Esophagus muscularis mucosa (tissue), 4 donors: ENCODE measurements around the gene CNTNAP2. TPM values are rescaled to one million over a fixed set of nuclear protein-coding genes. Genes with fewer than 3 reads are reported as not detected.

Source experiments
- DNase-seq: peaks from one replicate; pipeline ENCODE4 v3.0.0-alpha.2; 2017; ENCODE audit errors: extremely low spot score
- H3K27ac ChIP-seq, 4 donors: fragments of 200-600 bp; sonication (generic); replicated peaks in 1 of 4; 1 replicate in 3 of 4; 2 replicates in 1 of 4; pipeline ENCODE4 v1.5.1; 2016 to 2019; ENCODE audit warnings: mild to moderate bottlenecking in 1 of 4
- H3K27me3 ChIP-seq, 4 donors: fragments of 200-600 bp; sonication (generic); one replicate each; pipeline versions ENCODE4 v1.5.1 to v1.6.0; 2016 to 2019
- H3K36me3 ChIP-seq, 4 donors: fragments of 200-600 bp; sonication (generic); one replicate each; pipeline ENCODE4 v1.5.1; 2016 to 2019
- H3K4me1 ChIP-seq, 4 donors: fragments of 200-600 bp; sonication (generic); one replicate each; pipeline ENCODE4 v1.5.1; 2016 to 2019
- H3K4me3 ChIP-seq, 4 donors: fragments of 200-600 bp; sonication (generic); 1 replicate in 2 of 4; 2 replicates in 2 of 4; pipeline ENCODE4 v1.5.1; 2016 to 2019; ENCODE audit warnings: mild to moderate bottlenecking in 4 of 4, moderate library complexity in 1 of 4
- H3K9me3 ChIP-seq, 4 donors: fragments of 200-600 bp; sonication (generic); 1 replicate in 3 of 4; 2 replicates in 1 of 4; pipeline ENCODE4 v1.5.1; 2016 to 2019
- EP300 ChIP-seq: sonication (generic); formaldehyde crosslinking; IDR thresholded peaks from one replicate; pipeline ENCODE4 v1.6.1; 2017; ENCODE audit warnings: antibody characterized with exemption
- POLR2A ChIP-seq: fragments of 450-650 bp; IDR thresholded peaks from one replicate; pipeline ENCODE4 v1.6.1; 2017; ENCODE audit warnings: antibody characterized with exemption, moderate library complexity, mild to moderate bottlenecking, low read depth
- POLR2AphosphoS5 ChIP-seq, 2 donors: sonication (generic); formaldehyde crosslinking; IDR thresholded peaks; one replicate each; pipeline ENCODE4 v1.6.1; 2017; ENCODE audit warnings: antibody characterized with exemption in 2 of 2
- WGBS: methylation state at CpG from one replicate; pipeline ENCODE4 v1.1.5; 2018; 5-methylcytosine and 5-hydroxymethylcytosine counted together
- intact Hi-C: fragments of 100-400 bp; cut with DNase I; formaldehyde crosslinking; loops from one replicate; pipeline ENCODE4 v1.15.1; 2023
- total RNA-seq, 4 donors: library from RNA; depleted of rRNA; stranded (reverse); fragments of >200 nt; gene quantifications; one replicate each; pipeline versions ENCODE4 v1.1.0 to v1.2.1, GENCODE V29; 2016
- TF ChIP-seq, protein P1 (sequence below), 3 experiments: fragments of 200-600 bp in 2 of 3; fragments of 450-650 bp in 1 of 3; sonication (generic) in 2 of 3; IDR thresholded peaks; one replicate each; pipeline ENCODE4 v1.5.1; 2017 to 2019; ENCODE audit warnings: antibody characterized with exemption in 3 of 3, mild to moderate bottlenecking in 2 of 3, moderate library complexity in 1 of 3

The CNTNAP2 gene
- total RNA-seq: 1 to 10 TPM; 1.2 to 2.9 (median 1.9) TPM

DNA sequence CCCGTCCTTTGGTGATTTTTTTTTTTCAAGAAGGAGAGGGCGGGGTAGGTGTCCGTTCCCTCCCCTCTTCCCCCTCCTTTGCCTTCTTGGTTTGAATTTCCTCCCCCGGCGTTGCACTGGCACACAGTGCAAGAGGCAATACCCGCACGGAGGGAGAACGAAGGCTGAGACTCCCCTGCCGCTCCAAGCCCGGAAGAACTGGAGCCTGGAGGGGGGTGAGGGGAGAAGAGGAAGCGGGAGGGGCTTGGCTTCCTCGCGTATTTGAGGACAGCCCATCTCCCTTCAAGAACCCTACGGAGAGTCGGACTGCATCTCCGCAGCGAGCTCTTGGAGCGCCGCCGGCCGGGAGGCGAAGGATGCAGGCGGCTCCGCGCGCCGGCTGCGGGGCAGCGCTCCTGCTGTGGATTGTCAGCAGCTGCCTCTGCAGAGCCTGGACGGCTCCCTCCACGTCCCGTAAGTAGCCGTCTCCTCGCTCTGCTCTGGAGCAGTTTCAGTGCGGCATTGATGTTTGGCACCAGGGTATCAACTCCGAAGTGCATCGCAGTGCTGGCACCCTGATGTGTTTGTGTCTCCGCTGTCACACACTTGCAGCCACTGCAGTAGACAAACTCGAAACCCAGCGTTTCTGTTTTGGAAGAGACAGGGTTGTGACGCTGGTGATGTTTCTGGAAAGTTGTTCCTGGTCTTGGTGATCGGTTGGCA, at the start of gene CNTNAP2:
Gene CNTNAP2, plus strand, starts transcription at position 281 of the 702 bp plus-strand sequence. Its CDS starts 76 bp downstream, at position 357.
- DNase-seq: no peak
- H3K27me3 ChIP-seq: peaks cover 0 to 50% (median 8%) of the 10 kb centered on the region in 4 donors

DNA sequence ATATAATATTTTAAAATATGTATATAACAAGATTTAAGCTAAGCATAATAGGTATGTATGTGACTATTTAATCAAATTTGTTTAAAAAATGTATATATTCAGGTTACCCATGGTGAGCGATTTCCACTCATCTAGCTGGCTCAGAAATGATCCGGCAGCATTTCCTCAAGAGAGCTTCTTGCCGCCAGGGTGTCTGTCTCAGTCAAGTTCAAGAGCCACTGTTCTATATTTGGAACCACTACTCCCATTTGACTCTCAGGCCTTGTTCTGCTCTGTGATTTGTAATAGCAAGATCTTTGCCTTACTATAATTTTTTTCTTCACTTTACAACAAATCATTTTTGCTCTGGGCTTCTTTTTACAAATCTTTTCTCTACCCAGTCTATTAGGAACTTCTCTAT, 48.7 kb upstream of the CNTNAP2 start:
- intact Hi-C loops: no loop called here
- no peak for DNase-seq
- no peak overlapping the region for H3K4me3 ChIP-seq
- no peaks in the 10 kb centered on the region for H3K4me1 ChIP-seq
- no peak overlapping the region for H3K27ac ChIP-seq
- H3K27me3 ChIP-seq: no peaks in the 10 kb centered on the region
- TF ChIP-seq POLR2AphosphoS5 (IDR thresholded peaks at IDR 0.05) (no peak), POLR2A (no peak), EP300 (no peak)
- TF ChIP-seq, protein P1, sequence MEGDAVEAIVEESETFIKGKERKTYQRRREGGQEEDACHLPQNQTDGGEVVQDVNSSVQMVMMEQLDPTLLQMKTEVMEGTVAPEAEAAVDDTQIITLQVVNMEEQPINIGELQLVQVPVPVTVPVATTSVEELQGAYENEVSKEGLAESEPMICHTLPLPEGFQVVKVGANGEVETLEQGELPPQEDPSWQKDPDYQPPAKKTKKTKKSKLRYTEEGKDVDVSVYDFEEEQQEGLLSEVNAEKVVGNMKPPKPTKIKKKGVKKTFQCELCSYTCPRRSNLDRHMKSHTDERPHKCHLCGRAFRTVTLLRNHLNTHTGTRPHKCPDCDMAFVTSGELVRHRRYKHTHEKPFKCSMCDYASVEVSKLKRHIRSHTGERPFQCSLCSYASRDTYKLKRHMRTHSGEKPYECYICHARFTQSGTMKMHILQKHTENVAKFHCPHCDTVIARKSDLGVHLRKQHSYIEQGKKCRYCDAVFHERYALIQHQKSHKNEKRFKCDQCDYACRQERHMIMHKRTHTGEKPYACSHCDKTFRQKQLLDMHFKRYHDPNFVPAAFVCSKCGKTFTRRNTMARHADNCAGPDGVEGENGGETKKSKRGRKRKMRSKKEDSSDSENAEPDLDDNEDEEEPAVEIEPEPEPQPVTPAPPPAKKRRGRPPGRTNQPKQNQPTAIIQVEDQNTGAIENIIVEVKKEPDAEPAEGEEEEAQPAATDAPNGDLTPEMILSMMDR (IDR thresholded peaks at IDR 0.05): no peak
- H3K36me3 ChIP-seq: no peaks in the 10 kb centered on the region
- WGBS: 60% methylated on average over 3 of the region's 3 CpGs
- no peaks in the 10 kb centered on the region for H3K9me3 ChIP-seq

More for the DNA sequence above, at the start of gene CNTNAP2:
- intact Hi-C loops: no loop called here
- TF ChIP-seq POLR2AphosphoS5 (IDR thresholded peaks at IDR 0.05) (no peak), EP300 (no peak), POLR2A (no peak)
- TF ChIP-seq, protein P1 (IDR thresholded peaks at IDR 0.05): no peak
- Histone ChIP-seq H3K9me3 (no peaks in the 10 kb centered on the region), H3K27ac (no peak within 1 kb of the TSS), H3K4me1 (peaks cover 10 to 20% (median 18%) of the 10 kb centered on the region in 4 donors), H3K36me3 (no peaks in the 10 kb centered on the region), H3K4me3 (peak within 1 kb of the TSS; percentile 48 to 60 (median 50))
- 2% methylated on average over 12 of the region's 42 CpGs for WGBS

DNA sequence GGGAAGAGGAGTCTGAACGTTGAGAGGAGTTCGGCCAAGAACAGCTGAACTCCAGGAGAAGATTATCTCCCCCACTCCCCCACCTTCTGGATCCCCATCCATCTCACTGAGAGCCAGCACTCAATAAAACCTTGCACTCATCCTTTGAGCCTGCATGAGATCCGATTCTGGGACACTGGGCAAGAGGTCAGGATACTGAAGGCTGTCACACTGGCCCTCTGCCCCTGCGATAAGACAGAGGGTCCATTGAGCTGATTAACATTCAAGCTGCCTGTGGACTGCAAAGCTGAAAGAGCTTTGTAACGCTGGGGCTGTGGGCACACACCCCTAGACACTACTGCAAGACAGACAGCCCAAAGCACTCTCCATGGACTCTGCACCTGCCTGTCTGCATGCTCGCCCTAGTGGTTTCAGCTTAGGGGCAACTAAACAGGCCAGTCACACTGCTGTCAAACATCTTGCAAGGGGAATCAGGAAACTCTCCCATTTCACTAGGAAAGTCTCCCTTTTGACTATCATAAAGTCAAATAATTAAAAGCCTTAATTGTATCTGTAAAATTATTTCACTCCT, 42.3 kb upstream of the CNTNAP2 start:
- H3K4me3 ChIP-seq: no peak overlapping the region
- no peak overlapping the region for H3K27ac ChIP-seq
- no peak for DNase-seq
- no peaks in the 10 kb centered on the region for H3K9me3 ChIP-seq
- no peaks in the 10 kb centered on the region for H3K36me3 ChIP-seq
- intact Hi-C loops: no loop called here
- H3K4me1 ChIP-seq: no peaks in the 10 kb centered on the region
- peaks cover 0 to 6% (median 0%) of the 10 kb centered on the region in 4 donors for H3K27me3 ChIP-seq
- WGBS: 80% methylated on average over 6 of the region's 6 CpGs
- no peak for TF ChIP-seq EP300
- TF ChIP-seq POLR2AphosphoS5 (IDR thresholded peaks at IDR 0.05): no peak
- TF ChIP-seq POLR2A: no peak
- TF ChIP-seq, protein P1 (IDR thresholded peaks at IDR 0.05): no peak

DNA sequence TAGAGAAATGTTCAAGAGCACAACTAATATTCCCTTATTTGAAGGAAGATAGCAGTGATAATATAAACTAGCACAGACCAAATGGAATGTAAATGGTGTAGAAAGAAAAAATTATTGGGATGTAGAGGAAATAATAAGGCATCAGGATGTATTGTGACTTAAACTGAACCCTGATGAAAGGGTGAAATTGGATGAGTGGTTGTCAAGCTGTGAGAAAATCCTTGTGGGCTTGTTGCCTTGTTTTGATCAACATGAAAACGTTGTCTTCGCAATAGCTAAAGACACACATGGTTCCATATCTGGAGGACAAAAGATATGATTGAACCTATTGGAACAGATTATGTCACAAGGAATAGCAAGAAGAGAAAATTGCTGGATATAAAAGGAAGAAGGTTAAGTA, 40.3 kb upstream of the CNTNAP2 start:
- no peak overlapping the region for H3K27ac ChIP-seq
- H3K9me3 ChIP-seq: no peaks in the 10 kb centered on the region
- no peaks in the 10 kb centered on the region for H3K4me1 ChIP-seq
- WGBS: 60% methylated on average over 2 of the region's 2 CpGs
- no peaks in the 10 kb centered on the region for H3K36me3 ChIP-seq
- DNase-seq: no peak
- no peak for TF ChIP-seq EP300
- TF ChIP-seq, protein P1 (IDR thresholded peaks at IDR 0.05): no peak
- TF ChIP-seq POLR2AphosphoS5 (IDR thresholded peaks at IDR 0.05): no peak
- no peak for TF ChIP-seq POLR2A
- H3K27me3 ChIP-seq: peaks cover 0 to 6% (median 0%) of the 10 kb centered on the region in 4 donors
- no peak overlapping the region for H3K4me3 ChIP-seq
- intact Hi-C loops: no loop called here
